GM23338 (cell line): ENCODE data around the gene FAM174A. TPM values are rescaled to one million over a fixed set of nuclear protein-coding genes. Genes with fewer than 3 reads are reported as not detected.

ENCODE experiments used
- ATAC-seq: fragments of 200-7000 bp; cut with Tn5 transposase; 3 replicates; pipeline ENCODE4 v1.9.1; 2020
- DNase-seq: peaks from one replicate; pipeline ENCODE4 v3.0.0-alpha.2; 2015; ENCODE audit warnings: low spot score
- H2AFZ ChIP-seq: fragments of 200-600 bp; sonication (generic); 2 replicates; pipeline ENCODE4 v1.8.0; 2016; ENCODE audit warnings: antibody characterized with exemption, mild to moderate bottlenecking, moderate library complexity
- H3F3A ChIP-seq: fragments of 200-600 bp; sonication (generic); replicated peaks from 2 replicates; pipeline ENCODE4 v1.8.0; 2017; ENCODE audit warnings: antibody characterized with exemption, mixed run types, low read depth
- H3K27ac ChIP-seq: fragments of 200-600 bp; sonication (generic); 2 replicates; pipeline ENCODE4 v1.6.1; 2016; ENCODE audit warnings: low read depth
- H3K27me3 ChIP-seq: fragments of 200-600 bp; sonication (generic); 2 replicates; pipeline ENCODE4 v1.8.0; 2016; ENCODE audit warnings: mild to moderate bottlenecking, mixed run types, moderate library complexity; ENCODE audit not compliant: insufficient read depth
- H3K36me3 ChIP-seq: fragments of 200-600 bp; sonication (generic); 2 replicates; pipeline ENCODE4 v1.8.0; 2016; ENCODE audit warnings: mild to moderate bottlenecking; ENCODE audit not compliant: insufficient read depth
- H3K4me1 ChIP-seq: fragments of 200-600 bp; sonication (generic); 2 replicates; pipeline ENCODE4 v1.8.0; 2016; ENCODE audit warnings: mild to moderate bottlenecking, moderate library complexity; ENCODE audit not compliant: insufficient read depth
- H3K4me2 ChIP-seq: fragments of 200-600 bp; sonication (generic); 2 replicates; pipeline ENCODE4 v1.7.1; 2017; ENCODE audit warnings: mixed run types
- H3K4me3 ChIP-seq: fragments of 200-600 bp; sonication (generic); 2 replicates; pipeline ENCODE4 v1.6.1; 2016; ENCODE audit warnings: mixed run types
- H3K79me2 ChIP-seq: fragments of 200-600 bp; sonication (generic); replicated peaks from 2 replicates; pipeline ENCODE4 v1.8.0; 2017; ENCODE audit warnings: mild to moderate bottlenecking; ENCODE audit not compliant: insufficient read depth
- H3K9me2 ChIP-seq: fragments of 200-600 bp; sonication (generic); 2 replicates; pipeline ENCODE4 v1.8.0; 2017; ENCODE audit not compliant: insufficient read depth
- H4K20me1 ChIP-seq: fragments of 200-600 bp; sonication (generic); replicated peaks from 2 replicates; pipeline ENCODE4 v1.8.0; 2017; ENCODE audit warnings: mild to moderate bottlenecking; ENCODE audit not compliant: insufficient read depth
- H3K27ac Mint-ChIP-seq: 2 replicates; pipeline ENCODE4 v1.8.0; 2020; ENCODE audit warnings: inconsistent platforms, mild to moderate bottlenecking, moderate library complexity, mixed read lengths
- H3K27me3 Mint-ChIP-seq: 3 replicates; pipeline ENCODE4 v1.8.0; 2022; ENCODE audit warnings: low read depth, mild to moderate bottlenecking, moderate library complexity, mixed read lengths, inconsistent platforms; ENCODE audit not compliant: insufficient read depth, poor library complexity
- H3K36me3 Mint-ChIP-seq: 3 replicates; pipeline ENCODE4 v1.8.0; 2021; ENCODE audit warnings: low read depth, mild to moderate bottlenecking, inconsistent platforms, moderate library complexity, mixed read lengths
- H3K4me1 Mint-ChIP-seq: 3 replicates; pipeline ENCODE4 v1.8.0; 2020; ENCODE audit warnings: mild to moderate bottlenecking, inconsistent platforms, mixed read lengths
- H3K4me3 Mint-ChIP-seq: 3 replicates; pipeline ENCODE4 v1.8.0; 2021; ENCODE audit warnings: moderate library complexity, mild to moderate bottlenecking, inconsistent platforms, mixed read lengths
- H3K9me3 Mint-ChIP-seq: 3 replicates; pipeline ENCODE4 v1.8.0; 2020; ENCODE audit warnings: moderate library complexity, mild to moderate bottlenecking, inconsistent platforms, mixed read lengths
- CREB1 ChIP-seq: fragments of 250-450 bp; sonication (Bioruptor Pico); IDR thresholded peaks from 2 replicates; pipeline ENCODE4 v1.5.0; 2020; ENCODE audit warnings: low read depth, mild to moderate bottlenecking, moderate library complexity
- EZH2 ChIP-seq: fragments of 200-600 bp; sonication (generic); IDR thresholded peaks from one replicate; pipeline ENCODE4 v1.8.0; 2017; ENCODE audit warnings: antibody characterized with exemption, mild to moderate bottlenecking, low read depth; ENCODE audit not compliant: unreplicated experiment
- EZH2phosphoT487 ChIP-seq: fragments of 200-600 bp; sonication (generic); IDR thresholded peaks from one replicate; pipeline ENCODE4 v1.8.1; 2018; ENCODE audit warnings: antibody characterized with exemption; ENCODE audit not compliant: unreplicated experiment
- JUNB ChIP-seq: IDR thresholded peaks from one replicate; pipeline ENCODE4 v1.6.1; 2016; ENCODE audit warnings: antibody characterized with exemption; ENCODE audit not compliant: unreplicated experiment
- NANOG ChIP-seq: IDR thresholded peaks from 2 replicates; pipeline ENCODE4 v1.6.1; 2016; ENCODE audit warnings: antibody characterized with exemption, borderline replicate concordance
- POLR2AphosphoS5 ChIP-seq: IDR thresholded peaks from 2 replicates; pipeline ENCODE4 v1.6.1; 2016; ENCODE audit warnings: antibody characterized with exemption, low read depth
- STAT1 ChIP-seq: IDR thresholded peaks from one replicate; pipeline ENCODE4 v1.6.1; 2016; ENCODE audit warnings: antibody characterized with exemption; ENCODE audit not compliant: unreplicated experiment
- ZNF114 ChIP-seq: fragments of 250-450 bp; sonication (Bioruptor Pico); IDR thresholded peaks from 2 replicates; pipeline ENCODE4 v1.5.0; 2020; ENCODE audit warnings: mild to moderate bottlenecking, moderate library complexity
- ZNF331 ChIP-seq: fragments of 250-450 bp; sonication (Bioruptor Pico); IDR thresholded peaks from 2 replicates; pipeline ENCODE4 v1.5.0; 2020; ENCODE audit warnings: low read depth, mild to moderate bottlenecking, moderate library complexity
- polyA plus RNA-seq: library from polyadenylated mRNA; unstranded; fragments of >200 nt; fragmentation: Nextera tagmentation; extraction: Ambion mirVana; gene quantifications from 2 replicates; pipeline ENCODE4 v1.2.1, GENCODE V29; 2016
- total RNA-seq: library from RNA; depleted of rRNA; stranded (reverse); fragments of >200 nt; shearing (Covaris generic); gene quantifications from 2 replicates; pipeline ENCODE4 v1.2.3, GENCODE V29; 2014
- TF ChIP-seq, protein P1 (sequence below), 2 experiments: fragments of 200-600 bp in 1 of 2; sonication (generic) in 1 of 2; conservative IDR thresholded peaks; 2 replicates each; pipeline versions ENCODE4 v1.5.1 to v1.6.1; 2016 to 2017; ENCODE audit warnings: antibody characterized with exemption in 2 of 2, low read depth in 2 of 2, mild to moderate bottlenecking in 2 of 2, moderate library complexity in 1 of 2
- TF ChIP-seq, protein P2 (sequence below): fragments of 250-450 bp; sonication (Bioruptor Pico); IDR thresholded peaks from 2 replicates; pipeline ENCODE4 v1.5.0; 2020; ENCODE audit warnings: mild to moderate bottlenecking, moderate library complexity
- TF ChIP-seq, protein P3 (sequence below): IDR thresholded peaks from 2 replicates; pipeline ENCODE4 v1.6.1; 2016; ENCODE audit warnings: antibody characterized with exemption

The FAM174A gene
- total and polyA plus RNA-seq, 2 experiments from 2014 or later = 5.6 to 9.5 TPM

- Histone ChIP-seq H3K4me2 (no peak overlapping the region), H3K4me3 (no peak overlapping the region), H4K20me1 (no peaks in the 10 kb centered on the region), H3K4me1 (no peaks in the 10 kb centered on the region), H2AFZ (no peak overlapping the region), H3K36me3 (no peaks in the 10 kb centered on the region), H3F3A (no peaks in the 10 kb centered on the region), H3K27ac (no peak overlapping the region), H3K27me3 (no peaks in the 10 kb centered on the region), H3K9me2 (no peaks in the 10 kb centered on the region), H3K79me2 (no peaks in the 10 kb centered on the region)
- Mint-ChIP-seq H3K27me3 (no peaks in the 10 kb centered on the region), H3K9me3 (no peaks in the 10 kb centered on the region), H3K36me3 (no peaks in the 10 kb centered on the region), H3K4me1 (peaks cover 8% of the 10 kb centered on the region), H3K27ac (no peak overlapping the region), H3K4me3 (no peak overlapping the region)
- no peak for ATAC-seq
- no peak for TF ChIP-seq STAT1
- no peak for TF ChIP-seq CREB1 (CRISPR knock-in tag)
- DNase-seq = no peak
Observed at GRCh38 chr5:100595152-100595811, 60.1 kb downstream of the FAM174A start.

DNA sequence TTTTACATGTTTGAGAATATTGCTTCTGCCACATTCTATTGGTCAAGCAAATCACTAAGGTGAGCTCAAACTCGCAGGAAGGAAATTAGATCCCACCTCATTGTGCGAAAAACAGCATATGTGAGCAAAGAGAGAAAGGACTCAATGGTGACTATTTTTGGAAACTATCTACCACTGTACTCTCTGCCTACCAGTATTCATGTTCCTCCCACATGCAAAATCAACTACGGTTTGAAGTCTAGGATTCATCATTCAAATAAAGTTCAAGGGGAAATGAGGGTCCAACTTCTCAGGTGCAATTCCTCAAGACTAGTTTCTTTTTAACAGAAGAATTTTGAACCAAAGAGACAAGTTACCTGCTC, 60.6 kb downstream of the FAM174A start:
- H3K4me2 ChIP-seq = no peak overlapping the region
- H3K27ac Mint-ChIP-seq = no peak overlapping the region
- DNase-seq = no peak
- TF ChIP-seq JUNB (no peak), ZNF114 (no peak), EZH2 (no peak), NANOG (no peak), POLR2AphosphoS5 (no peak), STAT1 (no peak), CREB1 (CRISPR knock-in tag) (no peak), ZNF331 (CRISPR knock-in tag) (no peak), EZH2phosphoT487 (no peak)
- TF ChIP-seq, protein P1, sequence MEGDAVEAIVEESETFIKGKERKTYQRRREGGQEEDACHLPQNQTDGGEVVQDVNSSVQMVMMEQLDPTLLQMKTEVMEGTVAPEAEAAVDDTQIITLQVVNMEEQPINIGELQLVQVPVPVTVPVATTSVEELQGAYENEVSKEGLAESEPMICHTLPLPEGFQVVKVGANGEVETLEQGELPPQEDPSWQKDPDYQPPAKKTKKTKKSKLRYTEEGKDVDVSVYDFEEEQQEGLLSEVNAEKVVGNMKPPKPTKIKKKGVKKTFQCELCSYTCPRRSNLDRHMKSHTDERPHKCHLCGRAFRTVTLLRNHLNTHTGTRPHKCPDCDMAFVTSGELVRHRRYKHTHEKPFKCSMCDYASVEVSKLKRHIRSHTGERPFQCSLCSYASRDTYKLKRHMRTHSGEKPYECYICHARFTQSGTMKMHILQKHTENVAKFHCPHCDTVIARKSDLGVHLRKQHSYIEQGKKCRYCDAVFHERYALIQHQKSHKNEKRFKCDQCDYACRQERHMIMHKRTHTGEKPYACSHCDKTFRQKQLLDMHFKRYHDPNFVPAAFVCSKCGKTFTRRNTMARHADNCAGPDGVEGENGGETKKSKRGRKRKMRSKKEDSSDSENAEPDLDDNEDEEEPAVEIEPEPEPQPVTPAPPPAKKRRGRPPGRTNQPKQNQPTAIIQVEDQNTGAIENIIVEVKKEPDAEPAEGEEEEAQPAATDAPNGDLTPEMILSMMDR (conservative IDR thresholded peaks at IDR 0.05; ENCODE audit: low read depth in 2 of 2) = no peak
- TF ChIP-seq, protein P2, sequence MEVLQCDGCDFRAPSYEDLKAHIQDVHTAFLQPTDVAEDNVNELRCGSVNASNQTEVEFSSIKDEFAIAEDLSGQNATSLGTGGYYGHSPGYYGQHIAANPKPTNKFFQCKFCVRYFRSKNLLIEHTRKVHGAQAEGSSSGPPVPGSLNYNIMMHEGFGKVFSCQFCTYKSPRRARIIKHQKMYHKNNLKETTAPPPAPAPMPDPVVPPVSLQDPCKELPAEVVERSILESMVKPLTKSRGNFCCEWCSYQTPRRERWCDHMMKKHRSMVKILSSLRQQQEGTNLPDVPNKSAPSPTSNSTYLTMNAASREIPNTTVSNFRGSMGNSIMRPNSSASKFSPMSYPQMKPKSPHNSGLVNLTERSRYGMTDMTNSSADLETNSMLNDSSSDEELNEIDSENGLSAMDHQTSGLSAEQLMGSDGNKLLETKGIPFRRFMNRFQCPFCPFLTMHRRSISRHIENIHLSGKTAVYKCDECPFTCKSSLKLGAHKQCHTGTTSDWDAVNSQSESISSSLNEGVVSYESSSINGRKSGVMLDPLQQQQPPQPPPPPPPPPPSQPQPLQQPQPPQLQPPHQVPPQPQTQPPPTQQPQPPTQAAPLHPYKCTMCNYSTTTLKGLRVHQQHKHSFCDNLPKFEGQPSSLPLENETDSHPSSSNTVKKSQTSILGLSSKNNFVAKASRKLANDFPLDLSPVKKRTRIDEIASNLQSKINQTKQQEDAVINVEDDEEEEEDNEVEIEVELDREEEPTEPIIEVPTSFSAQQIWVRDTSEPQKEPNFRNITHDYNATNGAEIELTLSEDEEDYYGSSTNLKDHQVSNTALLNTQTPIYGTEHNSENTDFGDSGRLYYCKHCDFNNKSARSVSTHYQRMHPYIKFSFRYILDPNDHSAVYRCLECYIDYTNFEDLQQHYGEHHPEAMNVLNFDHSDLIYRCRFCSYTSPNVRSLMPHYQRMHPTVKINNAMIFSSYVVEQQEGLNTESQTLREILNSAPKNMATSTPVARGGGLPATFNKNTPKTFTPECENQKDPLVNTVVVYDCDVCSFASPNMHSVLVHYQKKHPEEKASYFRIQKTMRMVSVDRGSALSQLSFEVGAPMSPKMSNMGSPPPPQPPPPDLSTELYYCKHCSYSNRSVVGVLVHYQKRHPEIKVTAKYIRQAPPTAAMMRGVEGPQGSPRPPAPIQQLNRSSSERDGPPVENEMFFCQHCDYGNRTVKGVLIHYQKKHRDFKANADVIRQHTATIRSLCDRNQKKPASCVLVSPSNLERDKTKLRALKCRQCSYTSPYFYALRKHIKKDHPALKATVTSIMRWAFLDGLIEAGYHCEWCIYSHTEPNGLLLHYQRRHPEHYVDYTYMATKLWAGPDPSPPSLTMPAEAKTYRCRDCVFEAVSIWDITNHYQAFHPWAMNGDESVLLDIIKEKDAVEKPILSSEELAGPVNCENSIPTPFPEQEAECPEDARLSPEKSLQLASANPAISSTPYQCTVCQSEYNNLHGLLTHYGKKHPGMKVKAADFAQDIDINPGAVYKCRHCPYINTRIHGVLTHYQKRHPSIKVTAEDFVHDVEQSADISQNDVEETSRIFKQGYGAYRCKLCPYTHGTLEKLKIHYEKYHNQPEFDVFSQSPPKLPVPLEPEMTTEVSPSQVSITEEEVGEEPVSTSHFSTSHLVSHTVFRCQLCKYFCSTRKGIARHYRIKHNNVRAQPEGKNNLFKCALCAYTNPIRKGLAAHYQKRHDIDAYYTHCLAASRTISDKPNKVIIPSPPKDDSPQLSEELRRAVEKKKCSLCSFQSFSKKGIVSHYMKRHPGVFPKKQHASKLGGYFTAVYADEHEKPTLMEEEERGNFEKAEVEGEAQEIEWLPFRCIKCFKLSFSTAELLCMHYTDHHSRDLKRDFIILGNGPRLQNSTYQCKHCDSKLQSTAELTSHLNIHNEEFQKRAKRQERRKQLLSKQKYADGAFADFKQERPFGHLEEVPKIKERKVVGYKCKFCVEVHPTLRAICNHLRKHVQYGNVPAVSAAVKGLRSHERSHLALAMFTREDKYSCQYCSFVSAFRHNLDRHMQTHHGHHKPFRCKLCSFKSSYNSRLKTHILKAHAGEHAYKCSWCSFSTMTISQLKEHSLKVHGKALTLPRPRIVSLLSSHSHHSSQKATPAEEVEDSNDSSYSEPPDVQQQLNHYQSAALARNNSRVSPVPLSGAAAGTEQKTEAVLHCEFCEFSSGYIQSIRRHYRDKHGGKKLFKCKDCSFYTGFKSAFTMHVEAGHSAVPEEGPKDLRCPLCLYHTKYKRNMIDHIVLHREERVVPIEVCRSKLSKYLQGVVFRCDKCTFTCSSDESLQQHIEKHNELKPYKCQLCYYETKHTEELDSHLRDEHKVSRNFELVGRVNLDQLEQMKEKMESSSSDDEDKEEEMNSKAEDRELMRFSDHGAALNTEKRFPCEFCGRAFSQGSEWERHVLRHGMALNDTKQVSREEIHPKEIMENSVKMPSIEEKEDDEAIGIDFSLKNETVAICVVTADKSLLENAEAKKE (CRISPR knock-in tag) = no peak
- TF ChIP-seq, protein P3, sequence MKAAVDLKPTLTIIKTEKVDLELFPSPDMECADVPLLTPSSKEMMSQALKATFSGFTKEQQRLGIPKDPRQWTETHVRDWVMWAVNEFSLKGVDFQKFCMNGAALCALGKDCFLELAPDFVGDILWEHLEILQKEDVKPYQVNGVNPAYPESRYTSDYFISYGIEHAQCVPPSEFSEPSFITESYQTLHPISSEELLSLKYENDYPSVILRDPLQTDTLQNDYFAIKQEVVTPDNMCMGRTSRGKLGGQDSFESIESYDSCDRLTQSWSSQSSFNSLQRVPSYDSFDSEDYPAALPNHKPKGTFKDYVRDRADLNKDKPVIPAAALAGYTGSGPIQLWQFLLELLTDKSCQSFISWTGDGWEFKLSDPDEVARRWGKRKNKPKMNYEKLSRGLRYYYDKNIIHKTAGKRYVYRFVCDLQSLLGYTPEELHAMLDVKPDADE = no peak

More for the DNA sequence above, 60.6 kb downstream of the FAM174A start:
- H3K36me3 Mint-ChIP-seq = no peaks in the 10 kb centered on the region
- H2AFZ ChIP-seq = no peak overlapping the region
- H3K4me1 ChIP-seq = no peaks in the 10 kb centered on the region
- no peaks in the 10 kb centered on the region for H3K36me3 ChIP-seq
- no peaks in the 10 kb centered on the region for H3K9me2 ChIP-seq
- no peak overlapping the region for H3K4me3 ChIP-seq
- H3K9me3 Mint-ChIP-seq = no peaks in the 10 kb centered on the region
- H3K79me2 ChIP-seq = no peaks in the 10 kb centered on the region
- no peak for ATAC-seq
- peaks cover 8% of the 10 kb centered on the region for H3K4me1 Mint-ChIP-seq
- no peaks in the 10 kb centered on the region for H3K27me3 Mint-ChIP-seq
- no peaks in the 10 kb centered on the region for H4K20me1 ChIP-seq
- no peaks in the 10 kb centered on the region for H3F3A ChIP-seq
- no peak overlapping the region for H3K4me3 Mint-ChIP-seq
- H3K27me3 ChIP-seq = no peaks in the 10 kb centered on the region
- no peak overlapping the region for H3K27ac ChIP-seq
